ENCODE measurements around the gene HES4.

DNA sequence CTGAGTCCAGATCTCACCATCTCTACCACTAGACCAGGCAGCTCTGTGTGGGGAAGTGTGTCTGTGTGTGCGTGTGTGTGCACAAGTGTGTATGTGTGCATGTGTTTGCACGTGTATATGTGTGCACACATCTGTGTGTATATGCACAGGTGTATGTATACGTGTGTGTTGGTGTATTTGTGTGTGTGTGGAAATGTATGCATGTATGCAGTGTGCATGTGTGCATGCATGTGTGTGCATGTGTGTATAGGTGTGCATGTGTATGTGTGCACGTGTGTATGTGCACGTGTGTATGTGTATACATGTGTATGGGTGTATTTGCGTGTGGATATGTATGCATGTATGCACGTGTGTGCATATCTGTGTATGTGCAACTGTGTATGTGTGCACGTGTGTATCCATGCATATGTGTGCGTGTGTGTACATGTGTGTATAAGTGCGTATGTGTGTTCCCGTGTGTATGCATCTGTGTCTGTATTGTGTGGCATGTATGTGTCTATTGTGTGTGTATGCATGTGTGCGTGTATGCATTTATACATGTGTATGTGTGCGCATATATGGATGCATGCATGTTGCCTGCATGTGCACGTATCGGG is 30.5 kb downstream of the HES4 start:
- TF ChIP-seq ZNF792 (tag by site-specific recombination; IDR thresholded peaks at IDR 0.05), result no peak
- TF ChIP-seq, protein P1, sequence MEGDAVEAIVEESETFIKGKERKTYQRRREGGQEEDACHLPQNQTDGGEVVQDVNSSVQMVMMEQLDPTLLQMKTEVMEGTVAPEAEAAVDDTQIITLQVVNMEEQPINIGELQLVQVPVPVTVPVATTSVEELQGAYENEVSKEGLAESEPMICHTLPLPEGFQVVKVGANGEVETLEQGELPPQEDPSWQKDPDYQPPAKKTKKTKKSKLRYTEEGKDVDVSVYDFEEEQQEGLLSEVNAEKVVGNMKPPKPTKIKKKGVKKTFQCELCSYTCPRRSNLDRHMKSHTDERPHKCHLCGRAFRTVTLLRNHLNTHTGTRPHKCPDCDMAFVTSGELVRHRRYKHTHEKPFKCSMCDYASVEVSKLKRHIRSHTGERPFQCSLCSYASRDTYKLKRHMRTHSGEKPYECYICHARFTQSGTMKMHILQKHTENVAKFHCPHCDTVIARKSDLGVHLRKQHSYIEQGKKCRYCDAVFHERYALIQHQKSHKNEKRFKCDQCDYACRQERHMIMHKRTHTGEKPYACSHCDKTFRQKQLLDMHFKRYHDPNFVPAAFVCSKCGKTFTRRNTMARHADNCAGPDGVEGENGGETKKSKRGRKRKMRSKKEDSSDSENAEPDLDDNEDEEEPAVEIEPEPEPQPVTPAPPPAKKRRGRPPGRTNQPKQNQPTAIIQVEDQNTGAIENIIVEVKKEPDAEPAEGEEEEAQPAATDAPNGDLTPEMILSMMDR (tag by site-specific recombination; IDR thresholded peaks at IDR 0.05), result no peak
- TF ChIP-seq, protein P2, sequence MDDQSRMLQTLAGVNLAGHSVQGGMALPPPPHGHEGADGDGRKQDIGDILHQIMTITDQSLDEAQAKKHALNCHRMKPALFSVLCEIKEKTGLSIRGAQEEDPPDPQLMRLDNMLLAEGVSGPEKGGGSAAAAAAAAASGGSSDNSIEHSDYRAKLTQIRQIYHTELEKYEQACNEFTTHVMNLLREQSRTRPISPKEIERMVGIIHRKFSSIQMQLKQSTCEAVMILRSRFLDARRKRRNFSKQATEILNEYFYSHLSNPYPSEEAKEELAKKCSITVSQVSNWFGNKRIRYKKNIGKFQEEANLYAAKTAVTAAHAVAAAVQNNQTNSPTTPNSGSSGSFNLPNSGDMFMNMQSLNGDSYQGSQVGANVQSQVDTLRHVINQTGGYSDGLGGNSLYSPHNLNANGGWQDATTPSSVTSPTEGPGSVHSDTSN (CRISPR knock-in tag; IDR thresholded peaks at IDR 0.05), result no peak
- no peak for TF ChIP-seq ZNF530 (tag by site-specific recombination; IDR thresholded peaks at IDR 0.05; ENCODE audit: low read depth)
- TF ChIP-seq ZNF175 (tag by site-specific recombination; IDR thresholded peaks at IDR 0.05), result no peak
- TF ChIP-seq ZNF791 (tag by site-specific recombination; IDR thresholded peaks at IDR 0.05), result no peak
- no peak for TF ChIP-seq ZNF561 (tag by site-specific recombination; IDR thresholded peaks at IDR 0.05; ENCODE audit: borderline replicate concordance)
- TF ChIP-seq YY2 (tag by site-specific recombination; IDR thresholded peaks at IDR 0.05), result no peak
- no peak for TF ChIP-seq ZNF302 (tag by site-specific recombination; IDR thresholded peaks at IDR 0.05; ENCODE audit: low read depth)
- TF ChIP-seq ZNF132 (tag by site-specific recombination; IDR thresholded peaks at IDR 0.05; ENCODE audit: borderline replicate concordance), result no peak
- no peak for TF ChIP-seq ZNF155 (tag by site-specific recombination; IDR thresholded peaks at IDR 0.05)

Measured in HEK293 (cell line).